H54 (cell line): ENCODE data around the gene ZNF776.
"Not testable (repeated sequence)": the region's sequence is repeated elsewhere in the genome, so short reads cannot be mapped to it uniquely, and the experiment has no call there.

Experiments used
- DNase-seq: peaks from one replicate; pipeline ENCODE4 v3.0.0; 2011; ENCODE audit warnings: low spot score, mixed read lengths; ENCODE audit not compliant: insufficient read length
- FAIRE-seq: peaks from 3 replicates; lab custom pipeline; 2011; peaks lifted over from hg19 to GRCh38; lab: Jason Lieb, UNC
- POLR2A ChIP-seq: IDR thresholded peaks from 2 replicates; pipeline ENCODE4 v1.6.1; 2011; ENCODE audit warnings: low read depth, mild to moderate bottlenecking, low read length

Gene ZNF776

GRCh38 chr19:57755031-57755430, 8.4 kb downstream of the ZNF776 start:
- no peak for FAIRE-seq
- TF ChIP-seq POLR2A, result no peak

GRCh38 chr19:57757941-57758340, 11.3 kb downstream of the ZNF776 start:
- no peak for DNase-seq
- FAIRE-seq, result no peak
- no peak for TF ChIP-seq POLR2A

More at GRCh38 chr19:57755031-57755430, 8.4 kb downstream of the ZNF776 start:
- DNase-seq, result no peak

GRCh38 chr19:57759096-57759495, 12.5 kb downstream of the ZNF776 start:
- DNase-seq (peak; percentile 31), FAIRE-seq (no peak)
- no peak for TF ChIP-seq POLR2A

GRCh38 chr19:57769345-57770131, 22.9 kb downstream of the ZNF776 start, which contains the start of gene ZNF586:
ZNF586 (plus strand) TSS chr19:57769676; CDS start chr19:57769843, 167 bp downstream.
- FAIRE-seq, result peak; percentile 53
- peak; percentile 98 for DNase-seq
- TF ChIP-seq POLR2A, result peak; percentile 96

DNA sequence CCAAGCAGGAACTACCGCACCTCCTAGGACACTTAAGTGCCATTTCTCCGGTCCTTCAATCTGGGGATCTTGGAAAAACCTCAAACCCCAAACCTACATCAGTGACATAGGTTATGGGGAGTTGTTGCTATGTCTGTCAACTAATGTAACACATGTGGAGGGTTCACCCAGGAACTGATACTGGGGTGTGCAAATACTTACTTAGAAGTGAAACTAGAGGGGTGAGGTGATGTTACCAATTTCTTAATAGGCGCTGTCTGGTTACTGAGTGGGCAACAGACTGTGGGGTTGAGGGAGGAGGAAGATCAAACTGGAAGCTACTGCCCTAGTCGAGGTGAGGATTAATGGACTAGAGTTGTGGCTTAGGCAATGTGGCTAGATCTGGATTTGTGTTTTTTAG, 24.8 kb downstream of the ZNF776 start:
- TF ChIP-seq POLR2A, result no peak
- DNase-seq (no peak), FAIRE-seq (no peak)

DNA sequence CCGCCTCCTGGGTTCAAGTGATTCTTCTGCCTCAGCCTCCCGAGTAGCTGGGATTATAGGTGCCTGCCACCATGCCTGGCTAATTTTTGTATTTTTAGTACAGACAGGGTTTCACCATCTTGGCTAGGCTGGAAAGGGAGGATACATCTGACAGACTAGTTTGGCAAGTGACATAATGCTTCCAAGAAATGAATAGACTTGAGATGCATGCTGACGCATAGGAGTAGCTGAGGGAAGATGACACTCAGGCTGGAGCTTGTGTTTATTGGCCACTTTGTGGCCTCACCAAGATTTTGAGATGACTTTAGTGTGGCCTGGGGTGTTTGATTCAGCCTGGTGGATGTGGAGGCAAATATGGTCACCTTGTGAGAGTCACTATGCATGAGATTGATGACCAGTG, 26.9 kb downstream of the ZNF776 start:
- DNase-seq, result no peak
- no peak for FAIRE-seq
- no peak for TF ChIP-seq POLR2A

GRCh38 chr19:57776764-57777296, 30.2 kb downstream of the ZNF776 start:
- no peak for TF ChIP-seq POLR2A
- DNase-seq (no peak), FAIRE-seq (no peak)

GRCh38 chr19:57778336-57778735, 31.7 kb downstream of the ZNF776 start:
- no peak for FAIRE-seq
- DNase-seq, result no peak
- TF ChIP-seq POLR2A, result no peak

GRCh38 chr19:57779220-57779845, 32.7 kb downstream of the ZNF776 start:
- DNase-seq (no peak), FAIRE-seq (no peak)
- no peak for TF ChIP-seq POLR2A

GRCh38 chr19:57786286-57786685, 39.7 kb downstream of the ZNF776 start:
- FAIRE-seq (no peak), DNase-seq (no peak)
- TF ChIP-seq POLR2A, result no peak

- no peak for DNase-seq
- TF ChIP-seq POLR2A, result no peak
Observed at GRCh38 chr19:57786906-57787305, 40.3 kb downstream of the ZNF776 start.

DNA sequence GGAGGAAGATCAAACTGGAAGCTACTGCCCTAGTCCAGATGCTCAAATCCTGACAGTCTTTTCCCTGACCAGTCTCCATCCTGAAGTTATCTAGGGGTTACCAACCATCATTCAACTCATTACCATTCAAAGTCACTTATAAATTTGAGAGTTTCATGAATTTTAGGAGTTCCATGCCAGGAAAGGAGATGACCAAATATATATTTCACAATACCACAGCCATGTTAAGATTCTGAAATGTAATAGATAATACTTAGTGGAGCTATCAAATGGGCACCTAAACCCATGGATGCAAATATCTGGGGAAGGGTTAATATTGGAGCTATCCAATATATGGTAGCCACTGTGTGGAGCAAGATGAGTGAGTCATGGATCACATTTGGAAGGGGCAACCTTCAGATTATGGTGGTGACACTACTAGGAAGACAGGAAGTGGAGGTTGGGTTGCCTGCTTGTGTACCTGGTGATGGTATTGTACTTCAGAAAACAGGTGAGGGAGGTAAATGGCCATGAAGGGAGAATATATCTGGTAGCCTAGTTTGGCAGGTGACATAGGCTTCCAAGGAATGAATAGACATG, 41.6 kb downstream of the ZNF776 start:
- FAIRE-seq (no peak), DNase-seq (no peak)
- no peak for TF ChIP-seq POLR2A

More at GRCh38 chr19:57786906-57787305, 40.3 kb downstream of the ZNF776 start:
- no peak for FAIRE-seq

GRCh38 chr19:57789288-57789687, 42.7 kb downstream of the ZNF776 start:
- no peak for DNase-seq
- no peak for FAIRE-seq
- TF ChIP-seq POLR2A, result no peak

GRCh38 chr19:57796580-57796979, 50.0 kb downstream of the ZNF776 start:
- FAIRE-seq, DNase-seq: not testable (repeated sequence)

DNA sequence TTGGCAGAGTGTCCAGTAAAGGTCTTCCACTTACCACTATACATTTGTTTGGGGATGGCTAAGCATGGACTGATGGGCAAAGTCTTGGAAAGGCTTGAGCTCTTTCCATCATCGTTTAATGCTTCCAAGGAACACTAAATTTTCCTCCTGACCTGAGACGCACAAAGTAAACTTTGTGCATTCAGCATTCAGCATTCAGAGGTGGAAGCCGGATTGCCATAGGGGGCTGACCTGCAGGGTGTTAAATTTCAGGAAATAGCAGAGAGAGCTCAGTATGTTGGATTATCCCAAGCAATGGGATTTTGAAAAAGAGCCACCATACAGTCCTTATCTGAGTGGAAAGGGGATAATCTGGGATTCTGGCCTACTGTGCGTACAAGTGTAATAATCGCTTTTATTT, 54.1 kb downstream of the ZNF776 start:
- DNase-seq, result no peak
- TF ChIP-seq POLR2A, result no peak
- FAIRE-seq, result no peak
